HG02981 (cell line): Measurements from ENCODE around the gene RASGRP3.
"Not testable (repeated sequence)": the region's sequence is repeated elsewhere in the genome, so short reads cannot be mapped to it uniquely, and the experiment has no call there.

Experiments used
- ATAC-seq: cut with Tn5 transposase; IDR thresholded peaks from one replicate; pipeline ENCODE4 v1.9.1; 2021; ENCODE audit warnings: mild to moderate bottlenecking, moderate library complexity; ENCODE audit not compliant: unreplicated experiment

The RASGRP3 gene, protein sequence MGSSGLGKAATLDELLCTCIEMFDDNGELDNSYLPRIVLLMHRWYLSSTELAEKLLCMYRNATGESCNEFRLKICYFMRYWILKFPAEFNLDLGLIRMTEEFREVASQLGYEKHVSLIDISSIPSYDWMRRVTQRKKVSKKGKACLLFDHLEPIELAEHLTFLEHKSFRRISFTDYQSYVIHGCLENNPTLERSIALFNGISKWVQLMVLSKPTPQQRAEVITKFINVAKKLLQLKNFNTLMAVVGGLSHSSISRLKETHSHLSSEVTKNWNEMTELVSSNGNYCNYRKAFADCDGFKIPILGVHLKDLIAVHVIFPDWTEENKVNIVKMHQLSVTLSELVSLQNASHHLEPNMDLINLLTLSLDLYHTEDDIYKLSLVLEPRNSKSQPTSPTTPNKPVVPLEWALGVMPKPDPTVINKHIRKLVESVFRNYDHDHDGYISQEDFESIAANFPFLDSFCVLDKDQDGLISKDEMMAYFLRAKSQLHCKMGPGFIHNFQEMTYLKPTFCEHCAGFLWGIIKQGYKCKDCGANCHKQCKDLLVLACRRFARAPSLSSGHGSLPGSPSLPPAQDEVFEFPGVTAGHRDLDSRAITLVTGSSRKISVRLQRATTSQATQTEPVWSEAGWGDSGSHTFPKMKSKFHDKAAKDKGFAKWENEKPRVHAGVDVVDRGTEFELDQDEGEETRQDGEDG

DNA sequence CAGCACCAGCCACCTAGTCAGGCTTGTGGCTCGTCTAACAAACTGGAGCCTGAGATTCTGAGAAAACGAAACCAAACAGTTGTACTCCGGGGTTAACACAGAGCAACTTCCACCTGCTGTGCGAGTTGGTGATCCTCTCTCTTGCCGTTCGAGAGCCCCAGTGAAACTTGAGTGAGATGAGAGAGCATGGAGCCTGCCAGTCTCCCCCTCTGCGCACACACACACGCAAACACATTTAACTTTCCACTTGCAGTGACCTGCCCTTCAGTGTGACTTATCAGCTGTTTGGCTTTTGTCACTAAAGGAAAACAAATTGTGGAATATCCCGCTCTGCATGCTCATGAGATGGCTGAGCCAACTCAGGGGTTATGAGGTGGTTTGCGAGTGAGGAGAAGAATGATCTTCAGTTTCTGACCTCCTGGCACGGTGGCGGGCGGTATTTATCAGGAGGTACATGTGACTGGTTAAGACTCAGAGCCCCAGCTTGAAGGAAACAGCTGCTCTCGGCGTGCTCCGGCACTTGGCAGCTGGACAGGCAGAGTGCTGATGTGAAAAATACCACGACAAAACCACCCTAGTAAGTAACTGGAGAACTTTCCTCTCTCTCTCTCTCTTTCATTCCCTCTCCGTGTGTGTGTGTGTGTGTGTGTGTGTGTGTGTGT, at the start of gene RASGRP3:
Gene RASGRP3 (plus strand): TSS at position 519 of the 662 bp plus-strand sequence. CDS start 38,488 bp downstream, outside the sequence.
- peak; percentile 56 for ATAC-seq

DNA sequence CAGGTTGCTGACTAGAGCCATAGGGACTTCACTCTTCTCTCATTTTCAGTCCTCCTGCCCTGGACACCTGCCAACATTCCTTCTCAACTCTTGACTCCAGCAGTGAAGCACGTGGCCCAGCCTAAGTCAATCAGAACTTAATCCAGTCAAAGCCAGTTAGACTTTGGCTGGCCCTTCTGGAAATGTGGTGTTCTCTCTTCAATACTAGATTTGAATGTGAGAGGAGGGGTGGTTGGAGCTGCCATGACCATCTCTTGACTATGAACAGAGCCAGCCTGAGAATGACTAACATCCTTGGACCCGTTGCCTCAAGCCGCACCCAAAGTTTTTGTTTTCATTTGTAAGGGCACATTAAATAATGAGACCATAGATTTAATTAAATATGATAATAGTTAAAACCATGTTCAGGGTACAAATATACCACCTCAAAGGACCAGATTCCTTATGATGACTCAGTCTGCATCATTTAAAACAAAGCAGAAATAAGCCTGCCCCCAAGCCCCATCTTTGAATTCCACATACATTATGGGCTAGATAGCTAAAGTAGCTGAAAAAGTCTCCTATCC, 49.7 kb upstream of the RASGRP3 start:
- no peak for ATAC-seq

DNA sequence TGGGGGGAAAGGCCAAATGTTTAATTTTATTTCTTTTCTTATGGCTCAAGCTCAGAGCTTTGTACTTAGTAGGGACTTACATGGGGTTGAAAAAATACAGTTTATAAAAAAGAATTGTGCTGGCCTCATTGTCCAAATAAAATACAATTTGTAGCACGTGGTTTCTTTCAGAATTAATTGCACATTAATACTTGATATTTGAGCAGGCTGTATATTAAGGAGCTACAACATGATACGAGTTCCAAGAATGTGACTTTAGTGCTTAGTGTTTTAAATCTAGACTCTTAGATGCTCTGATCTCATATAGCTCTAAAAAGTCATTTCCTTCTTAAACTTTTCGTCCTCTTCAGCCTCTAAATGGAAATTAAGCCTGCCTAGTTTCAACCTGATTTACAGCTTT, 46.4 kb upstream of the RASGRP3 start:
- no peak for ATAC-seq

DNA sequence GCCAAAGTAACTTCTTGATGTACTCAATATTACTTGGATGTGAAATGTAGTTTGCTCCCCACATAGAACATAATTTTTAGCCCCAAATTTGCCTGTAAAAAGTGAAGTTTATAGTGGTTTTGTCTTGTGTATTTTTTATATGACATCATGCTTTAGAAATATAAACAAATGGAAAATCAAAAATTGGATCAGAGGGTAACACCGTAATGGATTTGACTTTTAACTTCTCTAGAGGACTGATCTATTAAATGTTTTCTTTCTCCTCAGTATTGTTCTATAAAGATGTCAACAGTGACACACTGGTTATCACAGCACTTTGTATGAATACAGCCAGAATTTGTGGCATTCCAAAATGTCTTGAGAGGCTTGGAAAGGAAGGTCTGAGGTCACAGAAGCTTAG, 45.6 kb upstream of the RASGRP3 start:
- no peak for ATAC-seq

DNA sequence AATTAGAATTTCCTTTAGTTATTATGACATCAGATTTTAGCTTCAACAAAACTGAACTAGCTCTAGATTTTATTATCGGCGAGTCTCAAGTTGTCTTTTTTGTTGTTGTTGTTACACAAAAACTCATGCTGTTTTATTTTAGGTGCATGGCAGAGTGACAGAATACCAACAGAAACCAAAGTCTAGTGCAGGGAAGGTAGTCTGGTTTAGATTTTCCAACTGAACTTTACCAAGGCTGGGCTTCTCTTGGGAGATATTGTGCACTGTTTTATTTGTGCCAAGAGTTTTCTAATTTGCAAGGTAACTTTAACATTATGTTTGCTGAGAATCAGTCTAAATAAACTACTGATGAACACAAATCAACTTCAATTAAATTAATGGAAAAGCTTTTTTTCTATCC, 43.6 kb upstream of the RASGRP3 start:
- no peak for ATAC-seq

DNA sequence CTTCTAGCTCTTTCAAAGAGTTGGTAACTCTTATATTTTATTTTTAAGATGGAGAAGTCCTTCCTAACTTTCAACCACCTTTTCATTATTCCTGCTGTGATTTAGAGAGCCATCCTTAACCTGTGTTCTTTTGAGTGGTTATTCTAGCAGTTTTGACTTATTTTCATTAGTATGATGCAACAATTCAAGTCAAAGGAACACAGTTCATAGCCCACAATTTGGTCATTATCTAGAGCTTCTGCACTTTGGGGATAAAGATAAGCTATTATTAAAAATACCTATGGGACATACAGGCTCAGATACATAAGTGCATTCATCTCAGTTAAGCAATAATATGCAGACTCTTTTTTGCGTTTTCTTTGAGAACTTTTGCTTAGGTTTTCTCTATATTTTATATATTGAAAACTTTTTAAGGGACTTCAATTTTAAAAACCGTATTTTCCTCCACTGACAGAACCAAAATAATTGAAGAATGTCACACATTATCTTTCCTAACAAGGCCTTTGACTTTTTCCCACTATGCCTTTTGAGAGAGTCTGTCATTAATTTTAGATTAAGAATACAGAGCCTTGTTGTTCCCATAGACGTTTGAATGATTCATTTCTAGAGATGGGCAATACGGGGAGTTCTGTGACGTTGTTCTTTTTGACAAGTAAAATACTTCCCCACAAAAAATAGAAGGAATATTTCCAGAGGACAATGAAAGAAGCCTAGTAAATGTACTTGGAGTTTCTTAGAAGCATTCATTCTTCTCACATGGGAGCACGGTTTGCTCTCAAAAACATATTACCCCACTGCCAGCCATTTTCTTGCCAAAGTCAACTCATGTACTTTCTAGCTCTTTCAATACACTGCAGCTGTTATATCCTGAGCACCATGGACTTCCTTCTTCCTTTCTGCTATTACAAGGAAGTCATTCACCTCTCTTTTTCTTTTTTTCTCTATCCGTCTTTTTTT, 42.9 kb upstream of the RASGRP3 start:
- ATAC-seq: no peak

DNA sequence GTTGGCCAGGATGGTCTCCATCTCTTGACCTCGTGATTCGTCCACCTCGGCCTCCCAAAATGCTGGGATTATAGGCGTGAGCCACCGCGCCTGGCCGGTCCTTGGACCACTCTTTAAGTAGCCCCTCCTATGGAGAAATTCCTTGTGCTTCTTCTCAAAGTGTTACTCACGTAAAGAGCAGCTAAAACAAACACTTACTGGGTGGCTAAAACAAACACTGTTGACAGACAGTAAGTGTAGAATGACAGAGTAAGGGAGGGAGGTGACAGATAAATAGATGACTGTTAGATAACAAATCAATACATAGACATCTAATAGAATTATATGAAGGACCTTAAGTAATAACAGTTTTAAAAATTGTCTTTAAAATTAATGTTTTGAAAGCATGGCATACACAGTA, 40.9 kb upstream of the RASGRP3 start:
- no peak for ATAC-seq

DNA sequence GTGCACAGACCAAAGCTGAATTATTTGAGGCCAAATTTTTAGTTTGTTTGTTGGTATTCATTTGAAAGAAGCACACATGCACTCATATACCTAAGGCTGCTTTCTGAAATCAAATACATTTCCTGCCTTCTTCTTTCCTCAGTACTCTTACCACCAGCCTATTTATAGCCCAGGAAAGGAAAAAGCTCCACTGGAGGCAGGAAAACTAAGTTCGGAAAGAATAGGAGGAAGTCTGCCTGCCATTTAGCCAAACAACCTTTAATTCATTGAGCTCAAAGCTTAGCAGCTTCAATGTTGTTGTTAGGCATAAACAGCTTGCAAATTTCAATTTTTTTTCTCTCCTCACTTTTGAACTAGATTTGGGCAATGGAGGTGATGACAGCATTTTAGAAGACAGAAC, 40.4 kb upstream of the RASGRP3 start:
- no peak for ATAC-seq

DNA sequence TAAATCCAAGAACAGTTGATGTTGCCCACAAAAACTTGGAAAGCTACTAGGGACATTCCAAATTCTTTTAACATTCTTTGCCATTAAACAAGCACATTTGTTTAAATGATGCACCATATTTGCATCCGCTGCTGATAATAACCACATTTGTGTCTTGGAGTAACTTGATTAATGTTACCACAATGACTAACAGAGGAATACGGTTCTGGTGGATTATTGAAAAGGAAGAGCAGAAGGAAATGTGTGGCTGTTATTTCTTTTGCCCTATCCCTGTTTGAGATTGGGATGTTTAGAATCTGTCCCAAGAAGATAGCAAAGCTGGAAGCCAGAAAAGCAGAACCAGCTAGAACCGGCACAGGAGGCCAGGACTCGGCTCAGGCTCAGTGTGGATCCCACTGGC, 39.2 kb upstream of the RASGRP3 start:
- ATAC-seq: no peak

DNA sequence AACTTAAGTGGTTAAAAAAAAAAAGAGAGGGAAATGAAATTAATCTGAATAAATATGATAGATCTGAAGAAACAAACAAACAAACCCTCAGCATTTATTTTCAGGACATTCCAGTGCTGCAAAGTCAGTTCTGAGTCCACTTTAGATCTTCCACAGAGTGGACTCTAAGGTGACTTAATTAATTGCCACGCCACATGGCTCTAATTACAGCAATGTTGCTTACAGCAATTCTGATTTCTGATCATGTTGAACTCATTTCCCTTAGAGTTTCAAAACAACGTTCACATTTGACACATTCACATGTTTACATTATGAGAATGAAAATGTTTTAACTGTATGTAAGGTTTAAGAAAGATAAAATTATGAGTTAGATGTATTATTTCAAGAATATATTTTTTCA, 38.6 kb upstream of the RASGRP3 start:
- ATAC-seq: no peak

DNA sequence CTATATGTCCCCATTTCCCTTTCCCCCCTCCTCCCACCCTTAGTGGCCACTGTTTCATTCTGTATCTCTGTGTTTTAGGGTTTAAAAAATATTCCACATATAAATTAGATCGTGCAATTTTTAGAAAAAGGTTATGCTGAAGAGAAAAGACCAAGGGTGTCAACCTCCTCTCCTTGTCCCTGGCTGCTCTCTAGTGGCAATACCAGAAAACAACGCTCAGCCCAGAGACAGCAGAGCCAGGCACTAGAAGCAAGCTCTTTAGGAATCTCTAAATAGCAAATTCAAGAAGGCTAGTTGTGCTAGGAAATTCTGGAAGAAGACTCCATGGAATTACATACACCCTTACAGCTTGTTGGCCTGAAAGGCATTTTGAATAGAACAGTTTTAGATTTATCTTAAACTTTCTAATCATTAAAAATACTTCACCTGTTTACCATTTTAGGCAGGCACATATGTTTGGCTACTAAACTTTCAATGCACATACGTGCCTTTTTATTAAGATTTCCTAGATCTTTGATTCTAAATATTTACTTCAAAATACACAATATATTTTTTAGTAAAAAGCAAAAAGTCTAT, 35.1 kb upstream of the RASGRP3 start:
- ATAC-seq: peak; percentile 90

DNA sequence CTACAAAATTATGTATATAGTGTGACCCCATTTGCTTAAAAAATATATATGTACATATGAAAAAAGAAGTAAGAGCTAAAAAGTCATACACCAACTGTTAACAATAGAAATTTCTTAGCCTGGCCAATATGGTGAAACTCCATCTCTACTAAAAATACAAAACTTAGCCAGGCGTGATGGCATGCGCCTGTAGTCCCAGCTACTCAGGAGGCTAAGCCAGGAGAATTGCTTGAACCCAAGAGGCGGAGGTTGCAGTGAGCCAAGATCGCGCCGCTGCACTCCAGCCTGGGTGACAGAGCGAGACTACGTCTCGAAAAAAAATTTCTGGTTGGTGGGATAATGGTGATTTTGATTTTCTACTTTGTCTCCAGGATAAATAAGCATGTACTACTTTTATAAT, 34.4 kb upstream of the RASGRP3 start:
- not testable (repeated sequence) for ATAC-seq

DNA sequence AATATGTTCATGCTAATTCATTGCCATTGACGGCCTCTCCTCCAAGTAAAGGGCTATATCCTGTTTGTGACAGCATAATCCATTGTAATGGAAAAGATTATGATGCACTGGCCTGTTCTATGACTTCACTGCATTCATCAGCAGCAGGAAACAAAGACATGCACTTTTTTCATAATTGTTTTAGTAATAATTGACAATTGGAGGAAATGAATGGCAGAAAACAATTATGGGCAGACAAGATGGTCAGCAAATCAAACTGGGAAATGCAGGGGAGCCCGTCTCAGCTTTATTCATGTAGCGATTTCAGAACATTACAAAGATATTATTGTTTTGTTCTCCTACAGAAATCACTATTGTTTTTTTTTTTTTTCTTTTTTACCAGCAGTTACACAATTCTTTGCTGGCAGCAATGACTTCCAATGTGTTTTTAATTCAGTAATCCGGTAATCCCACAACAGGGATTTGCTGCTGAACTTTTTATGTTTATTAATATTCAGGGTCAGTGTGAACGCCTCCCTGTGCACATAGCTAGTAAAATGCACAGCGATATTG, 33.8 kb upstream of the RASGRP3 start:
- no peak for ATAC-seq

DNA sequence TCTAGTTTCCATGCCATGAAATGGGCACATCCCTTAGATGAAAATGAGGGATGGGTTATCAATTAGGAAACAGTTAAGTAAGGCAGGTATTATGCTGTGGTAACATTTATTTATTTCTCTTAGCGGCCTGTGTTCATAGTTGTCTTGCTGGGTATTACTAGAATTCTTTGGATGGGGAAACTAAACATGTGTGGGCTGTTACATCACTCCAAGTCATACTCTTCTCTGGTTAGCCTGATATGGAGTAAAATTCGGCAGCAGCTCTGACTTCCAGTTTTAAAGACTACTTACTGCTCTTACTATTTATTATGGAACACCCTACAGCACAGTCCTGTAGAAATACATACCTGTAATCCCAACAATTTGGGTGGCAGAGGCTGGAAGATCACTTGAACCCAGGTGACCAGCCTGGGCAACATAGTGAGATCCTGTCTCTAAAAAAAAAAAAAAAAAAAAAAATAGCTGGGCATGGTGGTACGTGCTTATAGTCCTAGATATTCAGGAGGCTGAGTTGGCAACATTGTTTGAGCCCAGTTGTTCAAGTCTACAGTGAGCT, 33.1 kb upstream of the RASGRP3 start:
- no peak for ATAC-seq

DNA sequence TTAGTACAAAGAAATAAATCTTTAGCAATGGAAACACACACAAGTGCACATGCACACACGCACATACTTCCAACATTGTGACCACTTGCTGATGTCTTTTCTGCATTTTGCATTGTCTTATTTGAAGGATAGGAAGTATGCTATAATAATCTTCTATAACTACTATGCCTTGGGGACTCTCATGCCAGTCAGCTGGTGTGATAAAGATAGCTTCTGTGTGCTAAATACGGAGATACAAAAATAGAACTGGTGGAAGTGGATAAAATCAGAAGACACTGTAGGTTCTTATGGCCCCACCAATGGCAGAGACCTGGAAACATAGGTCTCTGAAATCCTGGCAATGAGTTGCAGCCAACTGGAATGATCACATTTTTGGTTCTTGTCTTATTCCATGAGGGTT, 31.5 kb upstream of the RASGRP3 start:
- no peak for ATAC-seq

DNA sequence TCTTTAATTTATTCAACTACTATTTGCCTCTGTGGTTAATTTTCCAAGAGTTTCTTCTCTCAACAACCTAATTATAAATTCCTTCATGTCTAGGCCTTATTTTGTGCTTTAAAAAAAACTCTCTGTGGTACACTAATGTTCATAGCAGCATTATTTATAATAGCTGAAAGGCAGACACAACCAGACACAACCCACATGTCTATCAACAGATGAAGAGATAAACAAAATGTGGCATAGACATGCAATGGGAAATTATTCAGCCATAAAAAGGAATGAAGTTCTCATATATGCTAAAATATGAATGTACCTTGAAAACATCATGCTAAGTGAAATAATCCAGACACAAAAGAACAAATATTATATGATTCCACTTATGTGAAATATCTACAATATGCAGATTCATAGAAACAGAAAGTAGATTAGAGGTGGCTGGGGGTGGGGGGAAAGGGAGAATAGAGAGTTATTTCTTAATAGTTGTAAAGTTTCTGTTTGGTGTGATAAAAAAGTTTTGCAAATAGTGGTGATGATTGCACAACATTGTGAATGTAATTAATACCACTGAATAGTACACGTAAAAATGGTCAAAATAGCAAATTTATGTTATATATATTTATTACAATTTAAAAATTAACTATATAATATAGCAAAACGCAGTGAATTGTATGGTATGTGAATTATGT, 28.1 kb upstream of the RASGRP3 start:
- ATAC-seq: no peak

DNA sequence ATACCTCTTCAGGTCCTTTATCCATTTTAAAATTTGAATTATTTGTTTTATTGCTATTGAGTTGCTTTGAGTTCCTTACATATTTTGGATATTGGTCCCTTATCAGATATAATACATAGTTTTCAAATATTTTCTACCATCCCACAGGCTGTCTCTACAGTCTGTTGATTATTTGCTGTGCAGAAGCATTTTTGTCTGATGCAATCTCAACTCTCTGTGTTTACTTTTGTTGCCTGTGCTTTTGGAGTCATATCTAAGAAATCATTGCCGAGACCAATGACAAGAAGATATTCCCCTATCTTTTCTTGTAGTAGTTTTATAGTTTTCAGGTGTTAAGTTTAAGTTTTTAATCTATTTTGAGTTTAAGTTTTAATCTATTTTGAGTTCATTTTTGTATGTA, 25.2 kb upstream of the RASGRP3 start:
- no peak for ATAC-seq

DNA sequence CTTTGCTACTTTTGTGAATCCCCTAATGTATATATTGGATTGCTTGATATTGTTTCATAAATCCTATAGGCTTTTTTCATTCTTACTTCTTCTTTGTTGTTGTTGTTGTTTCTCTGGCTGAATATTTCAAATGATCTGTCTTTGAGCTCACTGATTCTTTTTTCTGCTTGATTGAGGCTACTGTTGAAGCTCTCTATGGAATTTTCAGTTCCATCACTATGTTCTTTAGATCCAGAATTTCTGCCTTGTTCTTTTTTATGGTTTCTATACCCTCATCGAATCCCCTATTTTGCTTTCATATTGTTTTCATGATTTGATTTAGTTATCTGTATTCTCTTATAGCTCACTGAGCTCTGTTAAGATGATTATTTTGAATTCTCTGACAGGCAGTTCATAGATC, 24.6 kb upstream of the RASGRP3 start:
- ATAC-seq: no peak

DNA sequence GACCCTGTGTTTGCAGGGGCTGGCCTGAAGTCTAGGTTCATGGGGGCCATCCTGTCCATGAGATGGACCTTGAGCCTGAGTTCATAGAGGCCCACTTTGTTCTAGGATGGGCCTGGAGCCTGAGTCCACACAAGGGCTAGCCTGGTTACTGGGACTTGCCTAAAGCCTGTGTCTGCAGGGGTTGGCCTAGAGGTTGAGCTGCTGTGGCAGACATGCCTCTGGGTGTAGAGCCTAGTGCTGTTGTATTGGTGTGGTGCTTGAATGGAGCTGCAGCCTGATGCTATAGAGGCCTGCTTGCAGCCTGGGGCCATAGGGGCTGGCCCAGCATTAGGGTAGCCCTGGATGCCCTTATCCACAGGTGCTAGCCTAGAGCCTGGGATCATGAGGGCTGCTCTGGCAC, 23.9 kb upstream of the RASGRP3 start:
- no peak for ATAC-seq
